Thymus (tissue), 11 donors: ENCODE measurements around the gene SLX9. TPM values are rescaled to one million over a fixed set of nuclear protein-coding genes. Genes with fewer than 3 reads are reported as not detected.

Experiments
- DNase-seq, 9 donors: peaks; one replicate each; pipeline ENCODE4 v3.0.0-alpha.2; 2013; ENCODE audit warnings: low spot score in 9 of 9, low read depth in 6 of 9, missing footprints in 1 of 9
- H3K27ac ChIP-seq, 2 donors: one replicate each; pipeline ENCODE4 v1.5.1; 2013; ENCODE audit warnings: control low read depth in 1 of 2, low read depth in 1 of 2, low read length in 1 of 2, mild to moderate bottlenecking in 1 of 2, moderate library complexity in 1 of 2
- H3K27me3 ChIP-seq, 2 donors: one replicate each; pipeline ENCODE4 v1.5.1; 2013; ENCODE audit warnings: low read length in 1 of 2; ENCODE audit not compliant: control insufficient read depth in 2 of 2, insufficient read depth in 1 of 2
- H3K36me3 ChIP-seq, 2 donors: one replicate each; pipeline ENCODE4 v1.5.1; 2013; ENCODE audit warnings: low read length in 1 of 2, mild to moderate bottlenecking in 1 of 2, moderate library complexity in 1 of 2; ENCODE audit not compliant: control insufficient read depth in 2 of 2, insufficient read depth in 2 of 2
- H3K4me1 ChIP-seq, 2 donors: one replicate each; pipeline ENCODE4 v1.5.1; 2013; ENCODE audit warnings: low read length in 2 of 2; ENCODE audit not compliant: control insufficient read depth in 2 of 2, insufficient read depth in 2 of 2
- H3K4me3 ChIP-seq, 2 donors: one replicate each; pipeline ENCODE4 v1.5.1; 2013; ENCODE audit warnings: low read length in 2 of 2, control low read depth in 1 of 2, mild to moderate bottlenecking in 1 of 2
- H3K9me3 ChIP-seq, 2 donors: one replicate each; pipeline ENCODE4 v1.5.1; 2013; ENCODE audit warnings: low read length in 1 of 2, mild to moderate bottlenecking in 1 of 2; ENCODE audit not compliant: control insufficient read depth in 2 of 2, insufficient read depth in 1 of 2
- WGBS: extraction: QIAGEN DNeasy Blood & Tissue Kit; methylation state at CpG from one replicate; pipeline ENCODE4 v1.1.7; 2013; 5-methylcytosine and 5-hydroxymethylcytosine counted together
- polyA plus RNA-seq: library from polyadenylated mRNA; stranded (reverse); fragments of 200-250 nt; gene quantifications from one replicate; pipeline ENCODE4 v1.2.3, GENCODE V29; 2013
- total RNA-seq: library from RNA; stranded (reverse); fragments of 120-200 nt; gene quantifications from one replicate; pipeline ENCODE4 v1.2.4, GENCODE V29; 2013
- donor health status: healthy.

The SLX9 gene
- total and polyA plus RNA-seq, 2 donors = 28.4 to 29.0 TPM

DNA sequence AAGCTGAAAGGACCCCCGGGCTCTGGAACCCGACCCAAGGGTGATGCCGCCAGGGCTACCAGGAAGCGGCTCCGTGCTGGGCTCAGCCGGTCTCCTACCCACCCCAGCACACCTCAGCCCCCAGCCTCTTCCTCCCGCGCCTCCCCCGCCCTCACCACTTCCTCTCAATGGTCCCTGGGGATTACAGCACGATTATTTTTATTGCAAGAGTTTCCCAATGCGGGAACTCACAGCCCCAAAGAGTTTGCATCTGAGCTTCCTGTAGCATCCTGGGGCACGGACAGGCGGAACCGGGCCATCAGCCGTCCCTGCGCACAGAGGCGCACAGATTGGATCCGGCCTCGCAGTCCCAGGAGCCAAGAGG is 8.7 kb upstream of the SLX9 start:
- H3K4me3 ChIP-seq = peak overlapping the region; percentile 57 to 75
- H3K27ac ChIP-seq = peak overlapping the region; percentile 87 to 91
- peaks cover 0 to 3% of the 10 kb centered on the region in 2 donors for H3K9me3 ChIP-seq
- no peaks in the 10 kb centered on the region for H3K36me3 ChIP-seq
- H3K27me3 ChIP-seq = peaks cover 0 to 25% of the 10 kb centered on the region in 2 donors
- peak in 1 of 9 donors; percentile 74 for DNase-seq
- 2% methylated on average over 19 of the region's 19 CpGs for WGBS
- peaks cover 58 to 86% of the 10 kb centered on the region in 2 donors for H3K4me1 ChIP-seq

DNA sequence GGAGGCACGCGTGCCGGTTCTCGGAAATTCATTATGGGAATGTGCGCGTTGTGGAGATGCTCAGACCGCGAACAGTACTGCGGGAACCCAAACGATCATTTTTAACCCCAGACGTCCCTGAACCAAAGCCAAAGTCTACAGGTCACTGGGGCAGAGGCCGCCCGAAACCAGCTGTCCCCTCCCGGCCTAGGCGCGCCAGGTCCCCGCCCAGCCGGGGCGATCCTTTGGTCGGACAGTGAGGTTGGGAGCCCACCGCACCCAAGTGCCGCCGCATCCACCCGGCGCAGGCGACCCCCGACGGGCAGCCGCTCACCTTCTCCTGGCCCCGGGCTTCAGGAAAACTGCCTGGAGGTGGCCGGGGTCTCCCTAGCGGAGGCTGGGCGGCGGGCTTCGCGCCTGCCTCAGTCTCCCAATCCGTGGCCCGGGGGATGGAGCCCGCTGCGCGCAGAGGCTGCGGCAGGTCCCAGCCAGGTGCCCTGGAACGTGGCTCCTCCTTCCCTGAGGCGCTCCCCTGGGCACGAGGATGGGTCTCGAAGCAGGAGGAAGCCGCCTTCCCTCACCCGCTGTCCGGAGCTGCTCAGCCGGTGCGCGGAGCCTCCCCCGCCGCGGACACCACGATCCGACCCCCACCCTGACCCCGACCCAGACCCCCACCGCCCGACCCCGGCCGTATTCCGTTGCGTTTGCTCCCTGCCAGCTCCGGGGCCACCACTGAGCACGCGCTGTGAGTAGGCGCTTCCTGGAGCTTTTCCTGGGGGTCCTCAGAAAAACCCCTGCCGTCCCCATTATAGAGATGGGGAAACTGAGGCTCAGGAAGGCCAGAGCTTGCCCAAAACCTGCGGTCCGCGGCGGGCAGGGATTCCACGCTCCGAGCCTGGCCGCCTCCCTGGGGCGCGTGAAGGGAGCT is 8.1 kb upstream of the SLX9 start:
- no peak for DNase-seq
- peak overlapping the region; percentile 87 to 91 for H3K27ac ChIP-seq
- no peaks in the 10 kb centered on the region for H3K36me3 ChIP-seq
- H3K27me3 ChIP-seq = peaks cover 0 to 25% of the 10 kb centered on the region in 2 donors
- 2% methylated on average over 78 of the region's 78 CpGs for WGBS
- H3K4me3 ChIP-seq = peak overlapping the region; percentile 57 to 75
- H3K9me3 ChIP-seq = peaks cover 0 to 3% of the 10 kb centered on the region in 2 donors
- peaks cover 52 to 79% of the 10 kb centered on the region in 2 donors for H3K4me1 ChIP-seq

- 2% methylated on average over 68 of the region's 68 CpGs for WGBS
- peaks cover 46 to 71% of the 10 kb centered on the region in 2 donors for H3K4me1 ChIP-seq
Observed at GRCh38 chr21:44932408-44933181, 7.2 kb upstream of the SLX9 start.

DNA sequence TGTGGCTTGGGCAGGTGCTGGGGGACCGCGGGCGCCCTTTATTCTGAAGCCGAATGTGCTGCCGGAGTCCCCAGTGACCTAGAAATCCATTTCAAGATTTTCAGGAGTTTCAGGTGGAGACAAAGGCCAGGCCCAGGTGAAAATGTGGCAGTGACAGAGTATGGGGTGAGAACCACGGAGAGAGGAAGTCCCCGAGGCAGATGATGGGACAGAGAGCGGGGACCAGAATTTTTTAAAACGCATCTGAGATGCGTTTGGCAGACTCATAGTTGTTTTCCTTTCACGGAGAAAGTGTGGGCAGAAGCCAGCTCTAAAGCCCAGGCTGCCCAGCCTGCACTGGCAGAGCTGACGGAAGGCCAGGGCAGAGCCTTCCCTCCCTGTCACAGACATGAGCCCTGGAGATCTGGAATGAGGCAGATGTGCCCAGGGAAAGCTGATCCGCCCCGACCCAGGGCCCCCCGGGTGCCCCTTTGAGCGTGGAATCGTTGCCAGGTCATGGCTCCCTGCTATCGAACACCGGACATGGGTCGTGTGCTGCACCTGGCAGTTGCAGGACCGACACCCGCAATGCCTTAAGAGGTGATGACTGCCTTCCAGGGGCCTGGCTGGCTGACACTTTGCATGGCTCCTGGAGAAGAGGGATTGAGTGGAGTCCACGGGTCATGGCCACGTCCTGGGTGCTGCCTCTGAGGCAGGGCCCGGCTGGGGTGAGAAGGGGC is 6.5 kb upstream of the SLX9 start:
- no peak for DNase-seq
- H3K36me3 ChIP-seq = no peaks in the 10 kb centered on the region
- WGBS = 89% methylated on average over 25 of the region's 25 CpGs
- peak overlapping the region in 1 of 2 donors; percentile 75 for H3K4me3 ChIP-seq
- H3K9me3 ChIP-seq = peaks cover 0 to 3% of the 10 kb centered on the region in 2 donors
- H3K27me3 ChIP-seq = peaks cover 0 to 25% of the 10 kb centered on the region in 2 donors
- H3K27ac ChIP-seq = no peak overlapping the region
- H3K4me1 ChIP-seq = peaks cover 42 to 64% of the 10 kb centered on the region in 2 donors

More at GRCh38 chr21:44932408-44933181, 7.2 kb upstream of the SLX9 start:
- Histone ChIP-seq H3K27ac (no peak overlapping the region), H3K27me3 (peaks cover 0 to 25% of the 10 kb centered on the region in 2 donors), H3K9me3 (peaks cover 0 to 3% of the 10 kb centered on the region in 2 donors), H3K4me3 (peak overlapping the region; percentile 57 to 75), H3K36me3 (no peaks in the 10 kb centered on the region)
- peak in 3 of 9 donors; percentile 73 to 84 (median 76) for DNase-seq

GRCh38 chr21:44933918-44934260 is 5.9 kb upstream of the SLX9 start:
- H3K36me3 ChIP-seq = no peaks in the 10 kb centered on the region
- no peak for DNase-seq
- H3K9me3 ChIP-seq = peaks cover 0 to 3% of the 10 kb centered on the region in 2 donors
- peaks cover 44 to 62% of the 10 kb centered on the region in 2 donors for H3K4me1 ChIP-seq
- H3K27ac ChIP-seq = no peak overlapping the region
- H3K27me3 ChIP-seq = peaks cover 0 to 25% of the 10 kb centered on the region in 2 donors
- WGBS = 97% methylated on average over 6 of the region's 6 CpGs
- no peak overlapping the region for H3K4me3 ChIP-seq

GRCh38 chr21:44934276-44934675 is 5.6 kb upstream of the SLX9 start:
- H3K36me3 ChIP-seq = no peaks in the 10 kb centered on the region
- peaks cover 44 to 62% of the 10 kb centered on the region in 2 donors for H3K4me1 ChIP-seq
- no peak overlapping the region for H3K27ac ChIP-seq
- no peak overlapping the region for H3K4me3 ChIP-seq
- DNase-seq = no peak
- H3K27me3 ChIP-seq = peaks cover 0 to 23% of the 10 kb centered on the region in 2 donors
- peaks cover 0 to 1% of the 10 kb centered on the region in 2 donors for H3K9me3 ChIP-seq
- 89% methylated on average over 6 of the region's 6 CpGs for WGBS

DNA sequence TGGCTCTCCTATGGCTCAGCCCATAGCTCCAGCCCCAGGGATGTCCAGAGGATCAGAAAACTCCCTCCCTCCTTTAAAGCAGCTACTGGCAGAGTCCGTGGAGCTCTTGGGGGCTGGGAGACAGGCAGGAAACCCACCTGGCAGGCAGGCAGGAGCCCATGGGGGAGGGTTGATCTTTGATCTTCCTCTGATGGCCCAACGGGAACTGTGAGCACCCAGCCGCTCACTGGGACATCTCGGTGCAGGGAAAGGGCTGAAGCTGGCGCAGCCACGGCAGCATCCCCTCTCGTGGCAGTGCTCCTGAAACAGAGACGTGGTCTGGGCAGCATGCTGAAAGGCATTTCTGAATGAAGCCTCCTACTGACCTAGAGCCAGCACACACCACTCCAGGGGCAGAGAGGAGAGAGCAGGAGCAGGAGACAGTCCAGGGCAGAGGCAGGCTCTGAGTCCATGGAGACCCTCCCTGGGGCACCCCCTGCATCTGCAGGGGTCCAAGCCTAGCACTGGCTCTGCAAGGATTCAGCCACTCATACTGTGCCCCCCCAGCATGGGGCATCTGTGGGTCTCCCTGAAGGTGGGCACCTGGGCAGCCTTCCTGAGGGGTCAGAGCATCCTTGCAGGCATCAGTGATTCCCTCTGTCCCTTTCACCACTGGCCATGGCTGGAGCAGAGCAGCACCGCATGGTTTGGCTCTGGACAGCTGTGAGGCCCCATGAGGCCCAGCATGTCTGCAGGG is 4.9 kb upstream of the SLX9 start:
- peaks cover 41 to 58% of the 10 kb centered on the region in 2 donors for H3K4me1 ChIP-seq
- no peak overlapping the region for H3K27ac ChIP-seq
- no peak overlapping the region for H3K4me3 ChIP-seq
- no peaks in the 10 kb centered on the region for H3K9me3 ChIP-seq
- peaks cover 0 to 21% of the 10 kb centered on the region in 2 donors for H3K27me3 ChIP-seq
- no peak for DNase-seq
- no peaks in the 10 kb centered on the region for H3K36me3 ChIP-seq
- 51% methylated on average over 9 of the region's 9 CpGs for WGBS

DNA sequence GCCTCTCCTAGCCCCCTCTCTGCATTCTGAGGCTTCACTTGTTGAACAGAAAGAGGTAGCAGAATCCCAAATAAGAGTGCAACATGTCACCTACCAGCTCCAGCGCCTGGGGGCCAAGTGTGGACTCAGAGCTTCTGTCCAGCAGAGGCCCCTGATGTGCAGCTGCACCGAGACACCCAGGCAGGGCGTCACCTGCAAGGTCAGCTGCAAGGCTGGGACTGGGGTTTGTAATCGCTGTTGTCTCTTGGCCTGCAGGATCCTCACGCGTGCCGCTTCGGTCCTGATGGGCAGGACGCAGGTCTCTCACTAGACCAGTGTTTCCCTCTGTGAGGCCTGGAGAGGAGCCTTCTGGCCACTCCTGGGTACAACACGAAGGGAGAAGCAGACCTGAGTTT is 4.3 kb upstream of the SLX9 start:
- Histone ChIP-seq H3K4me1 (peaks cover 36 to 52% of the 10 kb centered on the region in 2 donors), H3K4me3 (no peak overlapping the region), H3K36me3 (no peaks in the 10 kb centered on the region), H3K9me3 (no peaks in the 10 kb centered on the region), H3K27me3 (peaks cover 0 to 21% of the 10 kb centered on the region in 2 donors), H3K27ac (no peak overlapping the region)
- 99% methylated on average over 10 of the region's 10 CpGs for WGBS
- DNase-seq = no peak
